HTR-8/SVneo (cell line): ENCODE data around the gene ACSM3.

Source experiments
- DNase-seq: peaks from one replicate; pipeline ENCODE4 v3.0.0; 2011; ENCODE audit warnings: low spot score, mixed read lengths; ENCODE audit not compliant: insufficient read length
- FAIRE-seq: peaks from 2 replicates; lab custom pipeline; 2011; peaks lifted over from hg19 to GRCh38; lab: Jason Lieb, UNC

Gene ACSM3

GRCh38 chr16:20844588-20844987 lies 80.8 kb downstream of the ACSM3 start:
- FAIRE-seq (no peak), DNase-seq (no peak)

DNA sequence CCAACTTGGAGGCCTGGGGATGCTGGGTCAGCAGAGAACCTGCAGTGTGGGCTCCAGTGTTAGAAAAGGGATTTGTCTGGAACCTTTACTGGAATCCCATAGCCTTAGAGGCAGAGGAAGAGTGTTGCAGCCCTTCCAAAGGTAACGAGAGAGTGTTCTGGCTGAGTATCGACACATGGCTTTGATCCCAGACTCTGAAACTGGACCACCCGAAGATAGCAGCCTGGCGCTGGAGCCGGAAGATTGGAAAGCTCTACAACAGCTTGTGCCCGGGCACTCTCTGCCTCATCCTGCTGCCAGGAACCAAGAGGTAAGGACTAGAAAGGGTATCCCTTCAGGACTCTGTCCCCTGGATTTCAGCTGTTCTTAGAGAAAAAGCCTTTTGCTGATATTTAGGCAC lies 82.2 kb downstream of the ACSM3 start:
- FAIRE-seq, result no peak
- DNase-seq, result no peak

GRCh38 chr16:20846551-20846950 lies 82.7 kb downstream of the ACSM3 start:
- FAIRE-seq (no peak), DNase-seq (no peak)
